Fibroblast of pulmonary artery (primary cell): ENCODE measurements around the gene IDUA.
"Not testable (repeated sequence)": the region's sequence is repeated elsewhere in the genome, so short reads cannot be mapped to it uniquely, and the experiment has no call there.

ENCODE experiments used
- DNase-seq: peaks from one replicate; pipeline ENCODE4 v3.0.0-alpha.2; 2010; ENCODE audit warnings: low read depth
- H3K4me3 ChIP-seq: replicated peaks from 2 replicates; pipeline ENCODE4 v1.5.1; 2011; ENCODE audit warnings: low read depth, mild to moderate bottlenecking, control low read depth, low read length, moderate library complexity
- TF ChIP-seq, protein P1 (sequence below): IDR thresholded peaks from 2 replicates; pipeline ENCODE4 v1.5.1; 2011; ENCODE audit warnings: mild to moderate bottlenecking, control low read depth, low read length, inconsistent platforms; ENCODE audit errors: missing control alignments

The IDUA gene

DNA sequence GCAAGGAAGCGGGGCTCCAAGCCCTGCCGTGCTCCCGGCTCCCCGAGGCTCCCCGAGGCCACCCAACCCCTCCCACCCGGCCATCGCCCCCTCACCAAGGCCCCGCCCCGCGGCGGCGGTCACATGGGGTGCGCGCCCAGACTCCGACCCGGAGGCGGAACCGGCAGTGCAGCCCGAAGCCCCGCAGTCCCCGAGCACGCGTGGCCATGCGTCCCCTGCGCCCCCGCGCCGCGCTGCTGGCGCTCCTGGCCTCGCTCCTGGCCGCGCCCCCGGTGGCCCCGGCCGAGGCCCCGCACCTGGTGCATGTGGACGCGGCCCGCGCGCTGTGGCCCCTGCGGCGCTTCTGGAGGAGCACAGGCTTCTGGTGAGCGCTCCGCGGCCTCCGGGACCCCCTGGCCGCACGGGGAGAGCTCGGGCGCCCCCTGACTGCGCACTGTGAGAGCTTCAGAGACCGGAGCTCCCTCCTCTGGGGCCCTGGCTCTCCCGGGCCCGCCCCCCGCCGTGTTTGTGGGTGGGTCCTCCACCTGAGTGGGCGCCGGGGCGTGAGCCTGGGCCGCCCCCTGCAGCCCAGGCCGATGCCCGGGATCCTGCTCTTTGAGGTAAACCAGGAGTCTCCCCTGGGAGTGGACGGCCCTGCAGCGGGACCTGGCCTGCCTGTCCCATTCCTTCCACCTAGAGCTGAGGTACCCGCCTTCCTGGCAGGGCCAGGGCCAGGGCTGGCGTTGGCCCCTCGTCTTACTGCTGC is at the start of gene IDUA:
IDUA (plus strand) TSS at position 166 of the 745 bp plus-strand sequence; CDS start at position 207, 41 bp downstream.
- H3K4me3 ChIP-seq = peak within 1 kb of the TSS; percentile 73
- DNase-seq = peak; percentile 59
- TF ChIP-seq, protein P1, sequence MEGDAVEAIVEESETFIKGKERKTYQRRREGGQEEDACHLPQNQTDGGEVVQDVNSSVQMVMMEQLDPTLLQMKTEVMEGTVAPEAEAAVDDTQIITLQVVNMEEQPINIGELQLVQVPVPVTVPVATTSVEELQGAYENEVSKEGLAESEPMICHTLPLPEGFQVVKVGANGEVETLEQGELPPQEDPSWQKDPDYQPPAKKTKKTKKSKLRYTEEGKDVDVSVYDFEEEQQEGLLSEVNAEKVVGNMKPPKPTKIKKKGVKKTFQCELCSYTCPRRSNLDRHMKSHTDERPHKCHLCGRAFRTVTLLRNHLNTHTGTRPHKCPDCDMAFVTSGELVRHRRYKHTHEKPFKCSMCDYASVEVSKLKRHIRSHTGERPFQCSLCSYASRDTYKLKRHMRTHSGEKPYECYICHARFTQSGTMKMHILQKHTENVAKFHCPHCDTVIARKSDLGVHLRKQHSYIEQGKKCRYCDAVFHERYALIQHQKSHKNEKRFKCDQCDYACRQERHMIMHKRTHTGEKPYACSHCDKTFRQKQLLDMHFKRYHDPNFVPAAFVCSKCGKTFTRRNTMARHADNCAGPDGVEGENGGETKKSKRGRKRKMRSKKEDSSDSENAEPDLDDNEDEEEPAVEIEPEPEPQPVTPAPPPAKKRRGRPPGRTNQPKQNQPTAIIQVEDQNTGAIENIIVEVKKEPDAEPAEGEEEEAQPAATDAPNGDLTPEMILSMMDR = peak; percentile 37

DNA sequence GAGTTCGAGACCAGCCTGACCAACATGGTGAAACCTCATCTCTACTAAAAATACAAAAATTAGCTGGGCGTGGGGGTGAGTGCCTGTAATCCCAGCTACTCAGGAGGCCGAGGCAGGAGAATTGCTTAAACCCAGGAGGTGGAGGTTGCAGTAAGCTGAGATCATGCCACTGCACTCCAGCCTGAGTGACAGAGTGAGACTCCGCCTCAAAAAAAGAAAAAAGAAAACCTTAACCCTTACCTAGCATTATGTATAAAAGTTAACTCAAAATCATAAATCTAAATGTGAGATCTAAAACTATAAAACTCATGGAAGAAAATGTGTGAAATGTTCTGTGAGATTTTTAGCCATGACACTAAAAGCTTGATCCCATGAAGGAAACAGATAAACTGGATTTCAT is 47.3 kb upstream of the IDUA start:
- not testable (repeated sequence) for H3K4me3 ChIP-seq, DNase-seq

DNA sequence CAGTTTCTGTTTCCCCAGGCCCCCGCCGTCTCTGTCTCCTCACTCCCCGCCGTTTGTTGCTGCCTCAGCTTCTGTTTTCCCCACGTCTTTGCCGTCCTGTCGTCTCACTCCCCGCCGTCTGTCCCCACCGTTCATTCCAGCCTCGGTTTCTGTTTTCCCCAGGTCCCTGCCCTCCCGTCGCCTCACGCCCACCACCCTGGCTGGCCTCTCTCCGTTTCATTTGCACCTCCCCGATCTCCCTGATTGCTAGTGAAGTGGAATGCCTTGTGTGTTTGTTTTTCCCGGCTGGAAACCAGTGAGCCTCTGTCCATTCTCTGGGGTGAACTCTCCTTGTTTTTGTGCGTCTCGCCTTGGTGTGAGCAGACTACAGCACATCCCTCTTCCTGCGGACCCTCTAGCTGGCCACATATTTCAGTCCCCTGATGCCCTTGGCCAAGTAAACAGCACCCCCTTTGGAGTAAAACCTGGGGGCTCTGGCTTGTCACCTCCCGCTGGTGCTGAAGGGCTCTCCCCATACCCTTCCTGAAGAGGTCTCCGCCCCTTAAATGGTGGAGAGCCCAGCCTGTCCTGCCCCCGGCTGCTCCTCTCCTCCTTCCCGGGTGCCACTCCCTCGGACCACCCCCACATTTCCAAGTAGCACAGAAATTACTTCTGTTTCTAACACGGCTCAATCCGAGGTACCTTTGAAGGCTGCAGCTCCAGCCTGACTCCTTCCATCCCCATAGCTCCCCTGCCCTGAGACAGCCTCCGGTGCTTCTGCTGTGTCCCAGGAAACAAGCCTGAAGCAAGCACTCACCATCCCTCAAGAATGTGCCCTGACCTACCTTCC is 41.4 kb upstream of the IDUA start:
- TF ChIP-seq, protein P1 = no peak
- no peak overlapping the region for H3K4me3 ChIP-seq
- DNase-seq = no peak

DNA sequence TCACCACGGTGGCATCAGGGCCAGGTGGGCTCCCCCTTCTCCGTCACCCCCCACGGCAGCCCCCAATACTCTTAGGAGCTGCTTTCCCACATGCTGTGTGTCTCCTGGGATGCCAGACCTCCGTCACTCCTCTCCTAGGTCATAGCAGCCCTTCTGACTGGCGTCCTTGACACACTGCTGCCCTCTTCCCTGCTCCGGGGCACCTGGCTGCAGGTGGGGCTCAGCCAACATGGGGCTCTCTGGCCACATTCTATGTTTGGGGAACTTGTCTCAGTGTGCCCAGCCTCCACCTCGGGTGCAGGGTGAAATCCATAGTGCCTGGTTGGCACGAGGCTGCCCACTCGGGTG is 40.8 kb upstream of the IDUA start:
- H3K4me3 ChIP-seq = no peak overlapping the region
- TF ChIP-seq, protein P1 = no peak
- DNase-seq = no peak

DNA sequence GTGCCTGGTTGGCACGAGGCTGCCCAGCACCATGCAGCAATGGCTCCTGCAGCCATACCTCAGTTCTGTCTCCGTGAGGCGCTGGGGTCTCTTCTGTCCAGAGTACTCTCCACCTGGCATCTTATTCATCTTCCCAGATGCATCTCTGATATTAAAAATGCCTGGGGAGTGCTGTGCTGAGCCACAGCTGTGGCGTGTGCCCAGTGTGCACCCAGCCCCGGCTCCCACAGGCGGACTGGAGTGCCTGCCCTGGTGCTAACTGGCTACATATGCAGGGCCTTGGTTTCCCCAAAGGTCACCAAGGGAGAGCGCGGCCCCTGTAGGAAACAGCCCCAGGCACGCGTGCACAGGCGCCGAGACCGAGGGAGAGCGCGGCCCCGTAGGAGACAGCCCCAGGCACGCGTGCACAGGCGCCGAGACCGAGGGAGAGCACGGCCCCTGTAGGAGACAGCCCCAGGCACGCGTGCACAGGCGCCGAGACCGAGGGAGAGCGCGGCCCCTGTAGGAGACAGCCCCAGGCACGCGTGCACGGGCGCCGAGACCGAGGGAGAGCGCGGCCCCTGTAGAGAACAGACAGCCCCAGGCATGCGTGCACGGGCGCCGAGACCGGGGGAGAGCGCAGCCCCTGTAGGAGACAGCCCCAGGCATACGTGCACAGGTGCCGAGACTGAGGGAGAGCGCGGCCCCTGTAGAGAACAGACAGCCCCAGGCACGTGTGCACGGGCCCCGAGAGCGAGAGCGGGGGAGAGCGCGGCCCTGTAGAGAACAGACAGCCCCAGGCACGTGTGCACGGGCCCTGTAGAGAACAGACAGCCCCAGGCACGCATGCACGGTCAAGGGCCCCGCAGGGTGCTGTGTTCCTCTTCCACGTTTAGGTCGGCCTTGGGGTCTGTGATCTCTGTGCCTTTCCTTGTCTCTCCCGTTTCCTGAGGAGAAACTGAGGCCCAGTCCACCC is 40.0 kb upstream of the IDUA start:
- no peak for DNase-seq
- H3K4me3 ChIP-seq = no peak overlapping the region
- TF ChIP-seq, protein P1 = no peak

DNA sequence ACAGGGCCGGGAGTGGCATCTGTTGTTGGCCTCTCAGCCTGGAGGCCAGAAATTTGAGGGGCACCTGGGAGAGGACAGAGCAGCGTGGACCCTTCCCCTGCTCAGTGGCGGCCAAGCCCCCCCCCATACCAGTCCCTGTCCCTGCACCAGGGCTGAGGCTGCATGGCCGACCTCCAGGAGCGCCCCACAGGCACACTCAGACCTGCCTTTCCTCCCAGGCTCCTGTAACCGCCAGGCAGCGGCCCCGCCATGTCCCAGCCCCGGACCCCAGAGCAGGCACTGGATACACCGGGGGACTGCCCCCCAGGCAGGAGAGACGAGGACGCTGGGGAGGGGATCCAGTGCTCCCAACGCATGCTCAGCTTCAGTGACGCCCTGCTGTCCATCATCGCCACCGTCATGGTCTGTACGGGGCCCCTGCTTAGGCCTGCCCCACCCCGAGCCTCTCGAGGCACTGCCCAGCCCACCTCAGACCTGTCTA is 39.3 kb upstream of the IDUA start:
- H3K4me3 ChIP-seq = no peak overlapping the region
- DNase-seq = no peak
- TF ChIP-seq, protein P1 = no peak
